ENCODE measurements around the gene NBPF19. TPM values are rescaled to one million over a fixed set of nuclear protein-coding genes. Genes with fewer than 3 reads are reported as not detected.
A peak's percentile ranks its signal among the peaks of the same experiment; 100 is the strongest.
"Not testable (repeated sequence)": the region's sequence is repeated elsewhere in the genome, so short reads cannot be mapped to it uniquely, and the experiment has no call there.

NBPF19 gene, protein sequence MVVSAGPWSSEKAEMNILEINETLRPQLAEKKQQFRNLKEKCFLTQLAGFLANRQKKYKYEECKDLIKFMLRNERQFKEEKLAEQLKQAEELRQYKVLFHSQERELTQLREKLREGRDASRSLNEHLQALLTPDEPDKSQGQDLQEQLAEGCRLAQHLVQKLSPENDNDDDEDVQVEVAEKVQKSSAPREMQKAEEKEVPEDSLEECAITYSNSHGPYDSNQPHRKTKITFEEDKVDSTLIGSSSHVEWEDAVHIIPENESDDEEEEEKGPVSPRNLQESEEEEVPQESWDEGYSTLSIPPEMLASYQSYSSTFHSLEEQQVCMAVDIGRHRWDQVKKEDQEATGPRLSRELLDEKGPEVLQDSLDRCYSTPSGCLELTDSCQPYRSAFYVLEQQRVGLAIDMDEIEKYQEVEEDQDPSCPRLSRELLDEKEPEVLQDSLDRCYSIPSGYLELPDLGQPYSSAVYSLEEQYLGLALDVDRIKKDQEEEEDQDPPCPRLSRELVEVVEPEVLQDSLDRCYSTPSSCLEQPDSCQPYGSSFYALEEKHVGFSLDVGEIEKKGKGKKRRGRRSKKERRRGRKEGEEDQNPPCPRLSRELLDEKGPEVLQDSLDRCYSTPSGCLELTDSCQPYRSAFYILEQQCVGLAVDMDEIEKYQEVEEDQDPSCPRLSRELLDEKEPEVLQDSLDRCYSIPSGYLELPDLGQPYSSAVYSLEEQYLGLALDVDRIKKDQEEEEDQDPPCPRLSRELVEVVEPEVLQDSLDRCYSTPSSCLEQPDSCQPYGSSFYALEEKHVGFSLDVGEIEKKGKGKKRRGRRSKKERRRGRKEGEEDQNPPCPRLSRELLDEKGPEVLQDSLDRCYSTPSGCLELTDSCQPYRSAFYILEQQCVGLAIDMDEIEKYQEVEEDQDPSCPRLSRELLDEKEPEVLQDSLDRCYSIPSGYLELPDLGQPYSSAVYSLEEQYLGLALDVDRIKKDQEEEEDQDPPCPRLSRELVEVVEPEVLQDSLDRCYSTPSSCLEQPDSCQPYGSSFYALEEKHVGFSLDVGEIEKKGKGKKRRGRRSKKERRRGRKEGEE (N-terminal part only)
- total RNA-seq (10 to 100 TPM; 18.3 to 50.7 TPM), polyA plus RNA-seq (10 to 100 TPM in 1 of 2 donors, 1 to 10 TPM in 1; 5.6 to 14.3 TPM)
- long read RNA-seq, donor 1 = 0 reads
- long read RNA-seq, donor 2 = 0 reads
- long read RNA-seq, donor 3, partial matches to known transcripts = 5 of 5 reads
- long read RNA-seq, donor 3, other reads (novel, unspliced or antisense) = 0 of 5 reads
- long read RNA-seq, donor 4 = 0 reads
- long read RNA-seq, donor 5 = 0 reads

DNA sequence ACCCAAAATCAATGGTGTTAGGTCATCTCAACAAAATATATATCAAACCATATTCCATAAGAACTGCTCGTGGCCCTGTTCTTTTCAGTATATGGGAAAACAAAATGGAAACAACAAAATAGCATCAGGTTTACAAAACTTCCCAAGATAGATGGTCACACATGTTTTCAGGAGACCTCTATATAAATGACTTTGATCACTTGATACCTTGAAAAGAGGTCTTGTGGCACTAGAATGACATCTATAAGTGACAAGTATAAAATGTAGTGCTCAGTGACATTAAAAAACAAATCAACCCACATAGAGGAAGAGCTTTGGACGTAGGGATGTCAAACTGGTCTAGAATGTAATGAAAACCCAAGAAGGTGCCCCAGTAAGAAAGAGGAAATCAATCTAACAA is at the start of gene NBPF19:
TSS of gene NBPF19 (plus strand) at position 301 of the 400 bp plus-strand sequence. CDS start 888 bp downstream, outside the sequence.
- not testable (repeated sequence) for H3K9ac ChIP-seq (ENCODE audit: insufficient read depth in 1 of 2, low read length in 2 of 2); ATAC-seq (ENCODE audit: insufficient read depth, low FRiP score)

GRCh38 chr1:149428317-149428716 is 46.5 kb upstream of the NBPF19 start:
- ATAC-seq (ENCODE audit: insufficient read depth, low FRiP score) = not testable (repeated sequence)

More for the DNA sequence above, at the start of gene NBPF19:
- not testable (repeated sequence) for H3K4me1 ChIP-seq (ENCODE audit: control insufficient read depth in 5 of 5, insufficient read depth in 5 of 5, low read length in 5 of 5); H3K4me3 ChIP-seq; H3K9me3 ChIP-seq (ENCODE audit: control insufficient read depth in 4 of 4, insufficient read depth in 3 of 4, low read length in 3 of 4); DNase-seq; H3K36me3 ChIP-seq (ENCODE audit: control insufficient read depth in 4 of 4, insufficient read depth in 4 of 4, low read length in 4 of 4); H3K27ac ChIP-seq (ENCODE audit: low read depth in 1 of 2, low read length in 1 of 2); H3K27me3 ChIP-seq (ENCODE audit: control insufficient read depth in 3 of 3, insufficient read depth in 3 of 3, low read length in 2 of 3)
- WGBS, 2 donors = 76 to 100% methylated on average over 1 of the region's 2 CpGs

GRCh38 chr1:149445451-149445850 is 29.4 kb upstream of the NBPF19 start:
- not testable (repeated sequence) for H3K4me1 ChIP-seq (ENCODE audit: control insufficient read depth in 5 of 5, insufficient read depth in 5 of 5, low read length in 5 of 5); H3K36me3 ChIP-seq (ENCODE audit: control insufficient read depth in 4 of 4, insufficient read depth in 4 of 4, low read length in 4 of 4); H3K27ac ChIP-seq (ENCODE audit: low read depth in 1 of 2, low read length in 1 of 2); H3K9ac ChIP-seq (ENCODE audit: insufficient read depth in 1 of 2, low read length in 2 of 2); H3K27me3 ChIP-seq (ENCODE audit: control insufficient read depth in 3 of 3, insufficient read depth in 3 of 3, low read length in 2 of 3); H3K4me3 ChIP-seq; ATAC-seq (ENCODE audit: insufficient read depth, low FRiP score); H3K9me3 ChIP-seq (ENCODE audit: control insufficient read depth in 4 of 4, insufficient read depth in 3 of 4, low read length in 3 of 4)
- 5 to 12% methylated on average over 5 of the region's 6 CpGs for WGBS, 2 donors
- peak; percentile 45 to 87 (median 87) for DNase-seq

More at GRCh38 chr1:149428317-149428716, 46.5 kb upstream of the NBPF19 start:
- not testable (repeated sequence) for H3K4me3 ChIP-seq; H3K9me3 ChIP-seq (ENCODE audit: control insufficient read depth in 4 of 4, insufficient read depth in 3 of 4, low read length in 3 of 4); H3K27ac ChIP-seq (ENCODE audit: low read depth in 1 of 2, low read length in 1 of 2); H3K9ac ChIP-seq (ENCODE audit: insufficient read depth in 1 of 2, low read length in 2 of 2); DNase-seq; H3K36me3 ChIP-seq (ENCODE audit: control insufficient read depth in 4 of 4, insufficient read depth in 4 of 4, low read length in 4 of 4); H3K27me3 ChIP-seq (ENCODE audit: control insufficient read depth in 3 of 3, insufficient read depth in 3 of 3, low read length in 2 of 3); H3K4me1 ChIP-seq (ENCODE audit: control insufficient read depth in 5 of 5, insufficient read depth in 5 of 5, low read length in 5 of 5)
- 61 to 75% methylated on average over 2 of the region's 3 CpGs for WGBS, 2 donors

DNA sequence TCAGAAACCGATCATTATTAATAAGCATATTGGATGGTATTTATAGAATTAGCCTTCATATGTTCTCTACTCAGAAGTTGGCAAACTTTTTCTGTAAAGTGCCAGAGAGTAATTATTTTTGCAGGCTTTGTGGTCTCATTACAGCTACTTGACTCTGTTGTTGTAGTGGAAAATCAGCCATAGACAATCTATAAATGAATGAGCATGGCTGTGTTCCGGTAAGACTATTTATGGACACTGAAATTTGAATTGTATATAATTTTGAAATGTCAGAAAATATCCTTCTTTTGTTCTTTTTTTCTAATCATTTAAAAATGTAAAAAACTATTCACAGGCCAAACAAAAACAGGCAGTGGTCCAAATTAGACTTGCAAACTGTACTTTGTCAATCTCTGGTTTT is 22.6 kb upstream of the NBPF19 start:
- H3K27ac ChIP-seq (ENCODE audit: low read depth in 1 of 2, low read length in 1 of 2); DNase-seq; H3K4me3 ChIP-seq; H3K27me3 ChIP-seq (ENCODE audit: control insufficient read depth in 3 of 3, insufficient read depth in 3 of 3, low read length in 2 of 3); H3K36me3 ChIP-seq (ENCODE audit: control insufficient read depth in 4 of 4, insufficient read depth in 4 of 4, low read length in 4 of 4); H3K9ac ChIP-seq (ENCODE audit: insufficient read depth in 1 of 2, low read length in 2 of 2); H3K9me3 ChIP-seq (ENCODE audit: control insufficient read depth in 4 of 4, insufficient read depth in 3 of 4, low read length in 3 of 4); H3K4me1 ChIP-seq (ENCODE audit: control insufficient read depth in 5 of 5, insufficient read depth in 5 of 5, low read length in 5 of 5); ATAC-seq (ENCODE audit: insufficient read depth, low FRiP score): not testable (repeated sequence)
- 73 to 91% methylated on average over 1 of the region's 2 CpGs for WGBS, 2 donors

DNA sequence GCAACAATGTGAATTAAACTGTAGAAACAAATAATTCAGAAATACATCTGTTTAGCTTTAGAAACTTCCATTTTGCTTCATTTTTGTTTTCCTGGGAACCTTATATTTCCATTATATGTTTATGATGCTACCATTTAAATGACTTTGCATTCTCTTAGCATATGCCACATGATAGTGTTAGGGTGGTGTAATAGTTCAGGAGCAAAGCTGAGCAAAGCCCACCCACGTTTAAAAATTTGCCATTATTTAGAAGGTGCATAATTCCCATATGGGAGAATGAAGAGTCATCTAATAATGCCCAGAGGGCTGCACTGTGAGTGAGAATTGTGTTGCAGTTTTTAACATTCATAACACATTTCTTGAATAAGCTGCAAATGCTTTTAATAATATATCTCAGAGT is 22.2 kb upstream of the NBPF19 start:
- H3K27me3 ChIP-seq (ENCODE audit: control insufficient read depth in 3 of 3, insufficient read depth in 3 of 3, low read length in 2 of 3); H3K4me3 ChIP-seq; DNase-seq; H3K9ac ChIP-seq (ENCODE audit: insufficient read depth in 1 of 2, low read length in 2 of 2); H3K9me3 ChIP-seq (ENCODE audit: control insufficient read depth in 4 of 4, insufficient read depth in 3 of 4, low read length in 3 of 4); H3K27ac ChIP-seq (ENCODE audit: low read depth in 1 of 2, low read length in 1 of 2); H3K4me1 ChIP-seq (ENCODE audit: control insufficient read depth in 5 of 5, insufficient read depth in 5 of 5, low read length in 5 of 5); H3K36me3 ChIP-seq (ENCODE audit: control insufficient read depth in 4 of 4, insufficient read depth in 4 of 4, low read length in 4 of 4); ATAC-seq (ENCODE audit: insufficient read depth, low FRiP score): not testable (repeated sequence)
- no CpG with 5 or more reads among the region's 1 CpG for WGBS, 2 donors

- not testable (repeated sequence) for H3K9me3 ChIP-seq (ENCODE audit: control insufficient read depth in 4 of 4, insufficient read depth in 3 of 4, low read length in 3 of 4); H3K4me1 ChIP-seq (ENCODE audit: control insufficient read depth in 5 of 5, insufficient read depth in 5 of 5, low read length in 5 of 5); H3K4me3 ChIP-seq; H3K27ac ChIP-seq (ENCODE audit: low read depth in 1 of 2, low read length in 1 of 2); ATAC-seq (ENCODE audit: insufficient read depth, low FRiP score); H3K9ac ChIP-seq (ENCODE audit: insufficient read depth in 1 of 2, low read length in 2 of 2); H3K36me3 ChIP-seq (ENCODE audit: control insufficient read depth in 4 of 4, insufficient read depth in 4 of 4, low read length in 4 of 4); H3K27me3 ChIP-seq (ENCODE audit: control insufficient read depth in 3 of 3, insufficient read depth in 3 of 3, low read length in 2 of 3)
- DNase-seq = peak; percentile 12 to 60 (median 24)
- 0 to 1% methylated on average over 12 to 35 of the region's 36 CpGs for WGBS, 2 donors
Observed at GRCh38 chr1:149558350-149558825, 83.5 kb downstream of the NBPF19 start.

DNA sequence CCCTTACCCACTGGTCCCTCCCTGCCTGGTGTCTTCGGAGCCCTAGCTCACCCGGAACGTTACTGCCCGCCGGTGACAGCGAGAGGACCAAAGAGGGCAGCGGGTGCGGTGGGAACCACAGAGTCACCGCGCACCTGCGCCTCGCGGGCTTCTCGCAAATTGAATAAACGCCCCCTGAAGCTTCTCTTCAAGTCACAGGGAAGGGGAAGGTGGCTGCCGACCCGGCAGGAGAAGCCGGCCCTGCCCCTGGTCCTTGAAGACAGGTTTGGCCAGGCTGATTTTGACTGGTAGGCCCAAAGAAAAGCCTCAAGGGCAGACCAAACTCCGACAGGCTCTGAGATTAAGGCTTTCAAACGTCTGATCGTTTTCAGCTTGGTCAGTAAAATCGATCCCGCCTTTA is 87.0 kb downstream of the NBPF19 start:
- not testable (repeated sequence) for H3K9ac ChIP-seq (ENCODE audit: insufficient read depth in 1 of 2, low read length in 2 of 2); H3K27ac ChIP-seq (ENCODE audit: low read depth in 1 of 2, low read length in 1 of 2); H3K36me3 ChIP-seq (ENCODE audit: control insufficient read depth in 4 of 4, insufficient read depth in 4 of 4, low read length in 4 of 4); DNase-seq; H3K4me1 ChIP-seq (ENCODE audit: control insufficient read depth in 5 of 5, insufficient read depth in 5 of 5, low read length in 5 of 5); H3K4me3 ChIP-seq; ATAC-seq (ENCODE audit: insufficient read depth, low FRiP score); H3K9me3 ChIP-seq (ENCODE audit: control insufficient read depth in 4 of 4, insufficient read depth in 3 of 4, low read length in 3 of 4); H3K27me3 ChIP-seq (ENCODE audit: control insufficient read depth in 3 of 3, insufficient read depth in 3 of 3, low read length in 2 of 3)
- 91 to 93% methylated on average over 13 to 19 of the region's 23 CpGs for WGBS, 2 donors

All from lung (tissue), 14 donors.